Measurements from ENCODE around the gene ZNF385A. TPM values are rescaled to one million over a fixed set of nuclear protein-coding genes. Genes with fewer than 3 reads are reported as not detected.

The ZNF385A gene
- total and polyA plus RNA-seq, 2 of the 4 experiments (the other 2 are of a cell fraction) = 0.36 to 2.5 TPM

- TF ChIP-seq, protein P1, sequence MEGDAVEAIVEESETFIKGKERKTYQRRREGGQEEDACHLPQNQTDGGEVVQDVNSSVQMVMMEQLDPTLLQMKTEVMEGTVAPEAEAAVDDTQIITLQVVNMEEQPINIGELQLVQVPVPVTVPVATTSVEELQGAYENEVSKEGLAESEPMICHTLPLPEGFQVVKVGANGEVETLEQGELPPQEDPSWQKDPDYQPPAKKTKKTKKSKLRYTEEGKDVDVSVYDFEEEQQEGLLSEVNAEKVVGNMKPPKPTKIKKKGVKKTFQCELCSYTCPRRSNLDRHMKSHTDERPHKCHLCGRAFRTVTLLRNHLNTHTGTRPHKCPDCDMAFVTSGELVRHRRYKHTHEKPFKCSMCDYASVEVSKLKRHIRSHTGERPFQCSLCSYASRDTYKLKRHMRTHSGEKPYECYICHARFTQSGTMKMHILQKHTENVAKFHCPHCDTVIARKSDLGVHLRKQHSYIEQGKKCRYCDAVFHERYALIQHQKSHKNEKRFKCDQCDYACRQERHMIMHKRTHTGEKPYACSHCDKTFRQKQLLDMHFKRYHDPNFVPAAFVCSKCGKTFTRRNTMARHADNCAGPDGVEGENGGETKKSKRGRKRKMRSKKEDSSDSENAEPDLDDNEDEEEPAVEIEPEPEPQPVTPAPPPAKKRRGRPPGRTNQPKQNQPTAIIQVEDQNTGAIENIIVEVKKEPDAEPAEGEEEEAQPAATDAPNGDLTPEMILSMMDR (conservative IDR thresholded peaks at IDR 0.05; ENCODE audit: low read depth, low read length) = no peak
- peak; percentile 58 for TF ChIP-seq NFE2L2 (IDR thresholded peaks at IDR 0.05; ENCODE audit: low read depth, low read length)
These were observed 27.1 kb upstream of the ZNF385A start (continued) for GRCh38 chr12:54411391-54412241.

DNA sequence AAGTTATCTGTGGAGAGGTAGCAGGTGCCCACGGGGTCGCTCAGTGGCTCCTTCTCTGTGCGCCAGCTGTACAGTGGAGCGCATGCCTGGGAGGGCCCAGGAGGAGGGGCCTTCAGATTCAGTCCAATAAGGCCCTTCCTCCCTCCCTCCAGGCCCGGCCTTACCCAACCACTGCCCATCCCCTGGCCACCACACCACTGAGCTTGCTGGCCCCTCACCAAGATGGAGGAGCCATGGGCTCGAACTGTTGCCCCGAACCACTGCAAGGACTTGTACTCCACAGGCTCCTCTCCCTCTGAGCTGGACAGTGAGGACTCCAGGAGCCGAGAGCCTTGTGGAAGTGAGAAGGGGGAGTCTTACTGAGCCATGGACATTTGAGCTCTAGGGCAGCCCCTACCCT lies 24.7 kb upstream of the ZNF385A start:
- Histone ChIP-seq H3K4me1 (ENCODE audit: control insufficient read depth, insufficient read depth, low read length) (peaks cover 25% of the 10 kb centered on the region), H2BK20ac (ENCODE audit: low read depth, low read length) (no peak overlapping the region), H4K20me1 (ENCODE audit: insufficient read depth, low read length) (peaks cover 71% of the 10 kb centered on the region), H2BK120ac (ENCODE audit: low read depth, low read length) (no peak overlapping the region), H2AFZ (replicated peaks; ENCODE audit: low read length, poor library complexity) (no peak overlapping the region), H3K9me1 (ENCODE audit: insufficient read depth, low read length) (peaks cover 20% of the 10 kb centered on the region; the same call in 1 of the 2 replicates), H3K79me1 (ENCODE audit: low read depth in 1 of 2, low read length in 2 of 2) (peaks cover 38 to 88% of the 10 kb centered on the region in 2 experiments), H3K9ac (ENCODE audit: low read depth, low read length) (no peak overlapping the region), H2AK5ac (ENCODE audit: low read depth, low read length) (no peak overlapping the region), H3K27ac (ENCODE audit: insufficient read depth, low read length) (no peak overlapping the region), H3K4me3 (ENCODE audit: insufficient read depth, low read depth, low read length) (no peak overlapping the region), H3K4me2 (ENCODE audit: low read depth, low read length) (no peak overlapping the region), H2BK15ac (ENCODE audit: low read depth, low read length) (no peak overlapping the region), H3K4ac (ENCODE audit: low read depth, low read length) (no peak overlapping the region), H3K18ac (ENCODE audit: low read depth, low read length) (no peak overlapping the region), H4K91ac (ENCODE audit: insufficient read depth, low read depth, low read length) (no peak overlapping the region), H3K23ac (ENCODE audit: low read depth, low read length) (no peak overlapping the region), H2AK9ac (replicated peaks; ENCODE audit: low read depth, low read length, poor library complexity) (no peak overlapping the region), H3K36me3 (ENCODE audit: control insufficient read depth, insufficient read depth, low read length) (peaks cover 62% of the 10 kb centered on the region), H3K56ac (ENCODE audit: extremely low read depth, insufficient read depth, low read length) (no peak overlapping the region), H4K8ac (ENCODE audit: low read depth in 2 of 2, low read length in 2 of 2) (no peak overlapping the region), H4K5ac (ENCODE audit: low read depth, low read length) (no peak overlapping the region), H2BK5ac (ENCODE audit: low read depth, low read length, poor library complexity, severe bottlenecking) (no peak overlapping the region), H3K14ac (replicated peaks; ENCODE audit: low read depth, low read length) (no peak overlapping the region), H3K27me3 (ENCODE audit: control insufficient read depth, insufficient read depth, low read length) (no peaks in the 10 kb centered on the region), H3K9me3 (ENCODE audit: control insufficient read depth, insufficient read depth, low read length) (no peaks in the 10 kb centered on the region)
- ChIA-PET POLR2A (ENCODE audit: unreplicated experiment) (no interaction called here), CTCF (interaction anchor here (0.7 to 1.4 kb wide), 2 partner anchors 10 to 30 kb away, joined by 3 to 7 read pairs; no protein-coding TSS in a partner anchor)
- intact Hi-C loops (cut with micrococcal nuclease) = no loop called here
- dilution Hi-C loops (cut with HindIII; ENCODE audit: low sequenced_read_pairs, unreplicated experiment) = no loop called here
- BruUV-seq (replicated peaks) = no TSS peak
- DNase-seq (no peak), ATAC-seq (ENCODE audit: low read depth) (no peak)
- no CpG with 5 or more reads among the region's 8 CpGs for WGBS, 2 experiments (ENCODE audit: extremely low coverage in 2 of 2, insufficient read length in 1 of 2)
- in situ Hi-C loops (cut with MboI; ENCODE audit: low sequenced_read_pairs) = no loop called here
- TF ChIP-seq ELK1 (IDR thresholded peaks at IDR 0.05; ENCODE audit: borderline replicate concordance, low read depth, low read length) (no peak), MAZ (IDR thresholded peaks at IDR 0.05; ENCODE audit: borderline replicate concordance, low read depth, low read length) (no peak), POLR2A (IDR thresholded peaks at IDR 0.05; ENCODE audit: low read depth, low read length) (no peak), BHLHE40 (IDR thresholded peaks at IDR 0.05; ENCODE audit: low read depth, low read length) (no peak), RFX5 (IDR thresholded peaks at IDR 0.05; ENCODE audit: low read depth, low read length) (no peak), RCOR1 (IDR thresholded peaks at IDR 0.05; ENCODE audit: insufficient replicate concordance, low read length) (no peak), CHD1 (IDR thresholded peaks at IDR 0.05; ENCODE audit: low read depth, low read length) (no peak), RAD21 (IDR thresholded peaks at IDR 0.05; ENCODE audit: low read length) (no peak), CEBPB (IDR thresholded peaks at IDR 0.05; ENCODE audit: low read depth, low read length) (no peak)
- TF ChIP-seq, protein P1 (conservative IDR thresholded peaks at IDR 0.05; ENCODE audit: low read depth, low read length) = no peak
